ENCODE results near the gene ERMP1.
"Not testable (repeated sequence)": the region's sequence is repeated elsewhere in the genome, so short reads cannot be mapped to it uniquely, and the experiment has no call there.

Gene ERMP1

DNA sequence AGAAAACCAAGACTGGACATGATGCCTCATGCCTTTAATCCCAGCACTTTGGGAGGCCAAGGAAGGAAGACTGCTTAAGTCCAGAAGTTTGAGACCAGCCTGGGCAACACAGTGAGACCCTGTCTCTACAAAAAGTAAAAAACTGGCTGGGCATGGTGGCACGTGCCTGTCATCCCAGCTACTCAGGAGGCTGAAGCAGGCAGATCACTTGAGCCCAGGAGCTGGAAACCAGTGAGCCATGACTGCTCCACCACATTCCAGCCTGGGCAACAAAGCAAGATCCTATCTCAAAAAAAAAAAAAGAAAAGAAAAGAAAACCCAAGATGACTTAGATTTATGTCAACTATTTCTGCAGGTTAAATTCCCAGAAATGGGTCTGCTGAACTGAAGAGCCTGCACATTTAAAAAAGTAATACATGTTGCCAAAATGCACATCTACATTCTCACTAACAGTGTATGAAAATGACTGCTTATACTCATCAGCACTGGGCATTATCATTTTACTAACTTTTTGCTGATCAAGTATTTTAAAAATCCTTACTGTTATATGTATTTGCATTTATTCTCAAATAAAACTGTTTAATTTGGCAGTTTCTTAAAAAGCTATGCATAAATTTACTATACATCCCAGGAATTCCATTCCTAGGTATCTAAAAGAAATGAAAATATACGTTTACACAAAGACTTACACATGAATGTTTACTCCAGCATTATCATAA, 14.3 kb downstream of the ERMP1 start:
- no peaks in the 10 kb centered on the region for H3K79me2 ChIP-seq (ENCODE audit: control insufficient read depth, insufficient read depth, low read length, unreplicated experiment)
- H3K36me3 ChIP-seq (ENCODE audit: insufficient read depth, low read length): no peaks in the 10 kb centered on the region
- H3K4me1 ChIP-seq (ENCODE audit: control insufficient read depth, insufficient read depth, low read length, unreplicated experiment): peaks cover 4% of the 10 kb centered on the region
- H3K4me3 ChIP-seq (ENCODE audit: low read depth, low read length): no peak overlapping the region
- H3K27ac ChIP-seq (ENCODE audit: low read depth, low read length): no peak overlapping the region
- no peaks in the 10 kb centered on the region for H3K27me3 ChIP-seq (ENCODE audit: insufficient read depth, low read length)
- no peak overlapping the region for H2AFZ ChIP-seq (ENCODE audit: low read length, unreplicated experiment)

DNA sequence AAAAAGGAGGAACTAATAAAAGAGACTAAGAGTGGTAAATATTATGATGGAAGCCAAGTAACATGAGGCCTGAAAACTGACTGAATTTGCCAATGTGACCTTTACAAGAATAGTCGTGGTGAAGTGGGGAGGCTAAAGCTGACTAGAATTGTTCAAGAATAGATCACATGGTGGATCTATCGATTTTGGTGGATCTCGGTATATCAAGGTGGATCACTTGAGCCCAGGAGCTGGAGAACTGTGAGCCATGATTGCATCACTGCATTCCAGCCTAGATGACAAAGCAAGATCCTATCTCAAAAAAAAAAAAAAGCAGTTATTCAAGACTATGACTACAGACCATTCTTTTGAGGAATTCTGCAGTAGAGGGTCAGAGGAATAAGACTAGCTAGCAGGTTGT, 15.1 kb downstream of the ERMP1 start:
- Histone ChIP-seq H3K4me1 (ENCODE audit: control insufficient read depth, insufficient read depth, low read length, unreplicated experiment) (peaks cover 4% of the 10 kb centered on the region), H2AFZ (ENCODE audit: low read length, unreplicated experiment) (no peak overlapping the region), H3K27me3 (ENCODE audit: insufficient read depth, low read length) (no peaks in the 10 kb centered on the region), H3K36me3 (ENCODE audit: insufficient read depth, low read length) (no peaks in the 10 kb centered on the region), H3K79me2 (ENCODE audit: control insufficient read depth, insufficient read depth, low read length, unreplicated experiment) (no peaks in the 10 kb centered on the region), H3K27ac (ENCODE audit: low read depth, low read length) (no peak overlapping the region), H3K4me3 (ENCODE audit: low read depth, low read length) (no peak overlapping the region)

- no peaks in the 10 kb centered on the region for H3K27me3 ChIP-seq (ENCODE audit: insufficient read depth, low read length)
- H2AFZ ChIP-seq (ENCODE audit: low read length, unreplicated experiment): no peak overlapping the region
- no peaks in the 10 kb centered on the region for H3K36me3 ChIP-seq (ENCODE audit: insufficient read depth, low read length)
- H3K4me3 ChIP-seq (ENCODE audit: low read depth, low read length): no peak overlapping the region
- peaks cover 4% of the 10 kb centered on the region for H3K4me1 ChIP-seq (ENCODE audit: control insufficient read depth, insufficient read depth, low read length, unreplicated experiment)
- H3K79me2 ChIP-seq (ENCODE audit: control insufficient read depth, insufficient read depth, low read length, unreplicated experiment): no peaks in the 10 kb centered on the region
- H3K27ac ChIP-seq (ENCODE audit: low read depth, low read length): no peak overlapping the region
Observed at GRCh38 chr9:5815461-5815860, 17.5 kb downstream of the ERMP1 start.

- H3K27me3 ChIP-seq (ENCODE audit: insufficient read depth, low read length): no peaks in the 10 kb centered on the region
- no peaks in the 10 kb centered on the region for H3K79me2 ChIP-seq (ENCODE audit: control insufficient read depth, insufficient read depth, low read length, unreplicated experiment)
- H3K27ac ChIP-seq (ENCODE audit: low read depth, low read length): no peak overlapping the region
- H2AFZ ChIP-seq (ENCODE audit: low read length, unreplicated experiment): no peak overlapping the region
- no peaks in the 10 kb centered on the region for H3K36me3 ChIP-seq (ENCODE audit: insufficient read depth, low read length)
- H3K4me1 ChIP-seq (ENCODE audit: control insufficient read depth, insufficient read depth, low read length, unreplicated experiment): peaks cover 4% of the 10 kb centered on the region
- H3K4me3 ChIP-seq (ENCODE audit: low read depth, low read length): no peak overlapping the region
Observed at GRCh38 chr9:5813824-5814223, 19.1 kb downstream of the ERMP1 start.

GRCh38 chr9:5811751-5812150, 21.2 kb downstream of the ERMP1 start:
- Histone ChIP-seq H3K4me1 (ENCODE audit: control insufficient read depth, insufficient read depth, low read length, unreplicated experiment) (no peaks in the 10 kb centered on the region), H3K36me3 (ENCODE audit: insufficient read depth, low read length) (no peaks in the 10 kb centered on the region)

DNA sequence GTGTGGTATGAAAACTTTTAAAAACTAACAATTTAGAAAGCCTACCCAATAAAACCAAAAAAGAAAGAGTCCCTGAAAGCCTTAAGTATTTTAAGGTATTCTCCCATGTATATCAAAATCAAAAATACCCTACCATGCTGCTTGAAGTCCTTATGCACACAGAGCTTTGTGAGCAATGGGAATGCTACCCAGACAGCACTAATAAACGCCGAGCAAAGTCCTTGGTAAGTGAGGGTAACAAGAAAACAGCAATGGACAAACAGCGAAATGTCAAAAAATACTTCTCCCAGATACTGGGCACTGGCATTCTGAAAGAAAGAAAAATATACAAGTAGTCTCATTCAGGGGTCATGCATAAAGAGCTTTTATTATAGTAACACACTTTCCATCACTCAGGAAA, 27.4 kb downstream of the ERMP1 start:
- Histone ChIP-seq H3K4me1 (ENCODE audit: control insufficient read depth, insufficient read depth, low read length, unreplicated experiment) (no peaks in the 10 kb centered on the region), H3K27me3 (ENCODE audit: insufficient read depth, low read length) (no peaks in the 10 kb centered on the region), H3K27ac (ENCODE audit: low read depth, low read length) (no peak overlapping the region), H3K4me3 (ENCODE audit: low read depth, low read length) (no peak overlapping the region), H3K36me3 (ENCODE audit: insufficient read depth, low read length) (no peaks in the 10 kb centered on the region), H2AFZ (ENCODE audit: low read length, unreplicated experiment) (no peak overlapping the region), H3K79me2 (ENCODE audit: control insufficient read depth, insufficient read depth, low read length, unreplicated experiment) (no peaks in the 10 kb centered on the region)

More at GRCh38 chr9:5811751-5812150, 21.2 kb downstream of the ERMP1 start:
- Histone ChIP-seq H2AFZ (ENCODE audit: low read length, unreplicated experiment) (no peak overlapping the region), H3K79me2 (ENCODE audit: control insufficient read depth, insufficient read depth, low read length, unreplicated experiment) (no peaks in the 10 kb centered on the region), H3K27ac (ENCODE audit: low read depth, low read length) (no peak overlapping the region), H3K4me3 (ENCODE audit: low read depth, low read length) (no peak overlapping the region), H3K27me3 (ENCODE audit: insufficient read depth, low read length) (no peaks in the 10 kb centered on the region)

DNA sequence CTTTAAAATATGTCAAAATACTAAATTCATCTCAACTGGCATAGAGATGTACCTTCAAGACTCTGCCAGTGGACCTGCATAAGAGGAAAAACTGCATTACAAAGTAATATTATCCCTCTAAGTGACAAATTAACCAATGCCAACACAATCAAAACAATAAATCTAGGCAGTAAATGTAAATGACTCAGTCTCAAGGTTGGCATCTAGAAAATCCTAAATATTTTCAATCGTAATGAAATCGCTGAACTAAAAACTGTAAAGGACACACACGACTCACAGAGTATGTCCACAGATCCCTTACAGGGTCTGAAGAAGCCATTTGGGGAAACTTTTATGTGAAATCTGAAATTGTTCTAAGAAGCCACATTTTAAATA, 31.2 kb downstream of the ERMP1 start:
- no peaks in the 10 kb centered on the region for H3K36me3 ChIP-seq (ENCODE audit: insufficient read depth, low read length)
- no peak overlapping the region for H3K4me3 ChIP-seq (ENCODE audit: low read depth, low read length)
- no peaks in the 10 kb centered on the region for H3K4me1 ChIP-seq (ENCODE audit: control insufficient read depth, insufficient read depth, low read length, unreplicated experiment)
- no peaks in the 10 kb centered on the region for H3K79me2 ChIP-seq (ENCODE audit: control insufficient read depth, insufficient read depth, low read length, unreplicated experiment)
- no peak overlapping the region for H3K27ac ChIP-seq (ENCODE audit: low read depth, low read length)
- H2AFZ ChIP-seq (ENCODE audit: low read length, unreplicated experiment): no peak overlapping the region
- H3K27me3 ChIP-seq (ENCODE audit: insufficient read depth, low read length): no peaks in the 10 kb centered on the region

DNA sequence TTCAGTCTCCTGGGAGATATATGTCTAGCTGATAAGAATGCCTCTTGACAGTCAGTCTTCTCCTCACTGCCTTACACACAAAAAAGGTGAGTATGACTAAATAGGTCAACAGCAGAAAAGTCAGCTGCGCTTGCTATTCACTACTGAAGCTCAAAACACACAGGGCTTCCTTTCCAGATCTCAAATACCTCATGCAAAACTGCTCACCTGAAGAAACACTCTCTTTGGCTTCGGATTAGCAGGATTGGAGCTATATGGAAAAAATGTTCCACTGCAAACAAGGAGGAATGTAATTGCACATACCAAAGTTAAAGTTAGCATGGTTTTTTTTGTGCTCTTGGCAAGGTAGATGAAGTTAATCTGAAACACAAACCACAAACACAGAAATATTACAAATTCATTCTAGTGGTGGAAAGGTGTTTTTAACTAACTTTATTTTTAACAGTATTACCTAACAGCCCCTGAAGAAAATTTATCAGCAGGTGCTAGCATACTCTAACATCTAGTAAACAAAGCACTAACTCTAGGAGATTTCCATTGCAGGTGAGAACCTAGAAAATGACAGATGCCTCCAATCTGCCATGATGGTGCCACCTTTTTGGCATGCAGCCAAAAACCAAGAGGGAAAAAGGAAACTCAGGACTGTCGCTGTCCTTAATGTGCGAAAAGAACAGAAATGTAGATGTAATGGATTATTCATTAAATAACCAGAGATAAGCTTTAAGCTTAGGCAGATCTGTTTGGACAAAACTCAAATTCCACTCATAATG, 31.8 kb downstream of the ERMP1 start:
- H3K27me3 ChIP-seq (ENCODE audit: insufficient read depth, low read length): no peaks in the 10 kb centered on the region
- no peaks in the 10 kb centered on the region for H3K36me3 ChIP-seq (ENCODE audit: insufficient read depth, low read length)
- no peak overlapping the region for H3K4me3 ChIP-seq (ENCODE audit: low read depth, low read length)
- no peaks in the 10 kb centered on the region for H3K79me2 ChIP-seq (ENCODE audit: control insufficient read depth, insufficient read depth, low read length, unreplicated experiment)
- H2AFZ ChIP-seq (ENCODE audit: low read length, unreplicated experiment): no peak overlapping the region
- no peak overlapping the region for H3K27ac ChIP-seq (ENCODE audit: low read depth, low read length)
- H3K4me1 ChIP-seq (ENCODE audit: control insufficient read depth, insufficient read depth, low read length, unreplicated experiment): no peaks in the 10 kb centered on the region

DNA sequence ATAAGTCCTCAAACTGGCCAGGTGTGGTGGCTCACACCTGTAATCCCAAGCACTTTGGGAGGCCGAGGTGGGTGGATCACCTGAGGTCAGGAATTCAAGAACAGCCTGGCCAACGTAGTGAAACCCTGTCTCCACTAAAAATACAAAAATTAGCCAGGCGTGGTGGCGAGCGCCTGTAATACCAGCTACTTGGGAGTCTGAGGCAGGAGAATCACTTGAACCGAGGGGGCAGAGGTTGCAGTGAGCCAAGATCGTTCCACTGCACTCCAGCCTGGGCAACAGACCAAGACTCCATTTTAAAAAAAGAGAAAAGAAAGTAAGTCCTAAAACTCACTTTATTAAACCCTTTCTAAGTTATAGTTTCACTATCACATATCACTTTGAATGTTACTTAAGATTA, 32.5 kb downstream of the ERMP1 start:
- not testable (repeated sequence) for H3K4me3 ChIP-seq (ENCODE audit: low read depth, low read length); H3K36me3 ChIP-seq (ENCODE audit: insufficient read depth, low read length); H3K4me1 ChIP-seq (ENCODE audit: control insufficient read depth, insufficient read depth, low read length, unreplicated experiment); H3K27ac ChIP-seq (ENCODE audit: low read depth, low read length); H2AFZ ChIP-seq (ENCODE audit: low read length, unreplicated experiment); H3K79me2 ChIP-seq (ENCODE audit: control insufficient read depth, insufficient read depth, low read length, unreplicated experiment); H3K27me3 ChIP-seq (ENCODE audit: insufficient read depth, low read length)

DNA sequence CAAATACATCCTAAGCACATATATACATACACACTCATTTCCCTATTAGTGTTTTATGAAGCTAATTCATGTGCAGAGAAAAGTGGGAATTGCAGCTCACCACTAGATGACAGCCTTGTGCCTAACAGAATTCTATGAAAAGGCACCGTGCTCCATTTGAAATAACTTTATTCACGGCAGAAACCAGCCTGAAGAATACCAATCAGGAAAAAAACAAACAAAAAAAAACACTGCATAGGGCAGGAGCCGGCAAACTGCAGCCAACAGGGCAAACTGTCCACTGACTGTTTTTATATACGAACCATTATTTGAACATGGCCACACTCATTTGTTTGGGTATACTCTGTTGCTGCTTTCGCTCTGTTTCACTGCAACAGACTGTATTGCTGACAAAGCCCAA, 33.6 kb downstream of the ERMP1 start:
- no peak overlapping the region for H2AFZ ChIP-seq (ENCODE audit: low read length, unreplicated experiment)
- no peaks in the 10 kb centered on the region for H3K27me3 ChIP-seq (ENCODE audit: insufficient read depth, low read length)
- no peaks in the 10 kb centered on the region for H3K4me1 ChIP-seq (ENCODE audit: control insufficient read depth, insufficient read depth, low read length, unreplicated experiment)
- no peaks in the 10 kb centered on the region for H3K36me3 ChIP-seq (ENCODE audit: insufficient read depth, low read length)
- peak overlapping the region; percentile 44 for H3K4me3 ChIP-seq (ENCODE audit: low read depth, low read length)
- H3K79me2 ChIP-seq (ENCODE audit: control insufficient read depth, insufficient read depth, low read length, unreplicated experiment): no peaks in the 10 kb centered on the region
- H3K27ac ChIP-seq (ENCODE audit: low read depth, low read length): no peak overlapping the region

- H3K27me3 ChIP-seq (ENCODE audit: insufficient read depth, low read length): no peaks in the 10 kb centered on the region
- no peaks in the 10 kb centered on the region for H3K79me2 ChIP-seq (ENCODE audit: control insufficient read depth, insufficient read depth, low read length, unreplicated experiment)
- H3K36me3 ChIP-seq (ENCODE audit: insufficient read depth, low read length): no peaks in the 10 kb centered on the region
- no peak overlapping the region for H3K27ac ChIP-seq (ENCODE audit: low read depth, low read length)
- no peaks in the 10 kb centered on the region for H3K4me1 ChIP-seq (ENCODE audit: control insufficient read depth, insufficient read depth, low read length, unreplicated experiment)
- H3K4me3 ChIP-seq (ENCODE audit: low read depth, low read length): no peak overlapping the region
- H2AFZ ChIP-seq (ENCODE audit: low read length, unreplicated experiment): no peak overlapping the region
Observed at GRCh38 chr9:5798581-5798980, 34.3 kb downstream of the ERMP1 start.
